PC-3 (cell line): ENCODE measurements around the gene NDUFAF8. TPM values are rescaled to one million over a fixed set of nuclear protein-coding genes. Genes with fewer than 3 reads are reported as not detected.
A peak's percentile ranks its signal among the peaks of the same experiment; 100 is the strongest.

Experiments
- ATAC-seq: fragments of 200-7000 bp; cut with Tn5 transposase; 2 replicates; pipeline ENCODE4 v1.9.1; 2020; ENCODE audit warnings: mild to moderate bottlenecking, moderate library complexity
- BruUV-seq: library from RNA; stranded (reverse); fragments of 400-500 nt; replicated peaks from 2 replicates; lab custom pipeline; 2021; lab: Mats Ljungman, UMichigan
- CTCF ChIA-PET: fragments of 300-600 bp; sonication (Branson Sonifier 250); formaldehyde crosslinking; loops from one replicate; lab custom pipeline; 2022; ENCODE audit warnings: antibody characterized with exemption; lab: Charles Lee
- POLR2A ChIA-PET: fragments of 300-600 bp; sonication (Branson Sonifier 250); formaldehyde crosslinking; loops from one replicate; lab custom pipeline; 2022; ENCODE audit warnings: antibody characterized with exemption; ENCODE audit not compliant: unreplicated experiment; lab: Charles Lee
- DNase-seq: peaks from one replicate; pipeline ENCODE4 v3.0.0-alpha.2; 2015
- H2AFZ ChIP-seq: fragments of 300-600 bp; sonication (generic); 2 replicates; pipeline ENCODE4 v1.6.0; 2016; ENCODE audit warnings: antibody characterized with exemption, low read length
- H3F3A ChIP-seq: fragments of 300-600 bp; sonication (generic); one replicate; pipeline ENCODE4 v1.6.0; 2017; ENCODE audit warnings: antibody characterized with exemption, low read length, control low read depth, mild to moderate bottlenecking; ENCODE audit not compliant: unreplicated experiment
- H3K27ac ChIP-seq: fragments of 300-600 bp; sonication (generic); 2 replicates; pipeline ENCODE4 v1.5.1; 2016; ENCODE audit warnings: mild to moderate bottlenecking, low read length
- H3K27me3 ChIP-seq: fragments of 300-600 bp; sonication (generic); 2 replicates; pipeline ENCODE4 v1.6.1; 2016; ENCODE audit warnings: low read length, mixed read lengths
- H3K36me3 ChIP-seq: fragments of 300-600 bp; sonication (generic); 2 replicates; pipeline ENCODE4 v1.6.1; 2016; ENCODE audit warnings: low read depth, mixed run types, low read length, mixed read lengths
- H3K4me1 ChIP-seq: fragments of 300-600 bp; sonication (generic); 2 replicates; pipeline ENCODE4 v1.5.1; 2016; ENCODE audit warnings: low read length; ENCODE audit not compliant: insufficient read depth
- H3K4me2 ChIP-seq: fragments of 300-600 bp; sonication (generic); 2 replicates; pipeline ENCODE4 v1.6.0; 2016; ENCODE audit warnings: low read length
- H3K4me3 ChIP-seq: fragments of 300-600 bp; sonication (generic); 2 replicates; pipeline ENCODE4 v1.5.1; 2016; ENCODE audit warnings: mild to moderate bottlenecking, low read length, mixed read lengths
- H3K79me2 ChIP-seq: fragments of 300-600 bp; sonication (generic); 2 replicates; pipeline ENCODE4 v1.6.1; 2017; ENCODE audit warnings: low read length, mixed read lengths
- H3K9ac ChIP-seq: fragments of 300-600 bp; sonication (generic); 2 replicates; pipeline ENCODE4 v1.6.0; 2016; ENCODE audit warnings: mild to moderate bottlenecking, low read length
- H3K9me2 ChIP-seq: fragments of 300-600 bp; sonication (generic); replicated peaks from 2 replicates; pipeline ENCODE4 v1.6.1; 2016; ENCODE audit warnings: mixed run types, low read length, mixed read lengths
- H3K9me3 ChIP-seq: fragments of 300-600 bp; sonication (generic); 2 replicates; pipeline ENCODE4 v1.6.1; 2016; ENCODE audit warnings: low read length, mixed read lengths
- H4K20me1 ChIP-seq: fragments of 300-600 bp; sonication (generic); 2 replicates; pipeline ENCODE4 v1.6.1; 2016; ENCODE audit warnings: low read length, mixed read lengths
- EZH2 ChIP-seq: fragments of 300-600 bp; sonication (generic); IDR thresholded peaks from one replicate; pipeline ENCODE4 v1.6.1; 2017; ENCODE audit warnings: antibody characterized with exemption, mild to moderate bottlenecking, low read length; ENCODE audit not compliant: unreplicated experiment
- EZH2phosphoT487 ChIP-seq: fragments of 300-600 bp; sonication (generic); IDR thresholded peaks from 2 replicates; pipeline ENCODE4 v1.6.1; 2018; ENCODE audit warnings: mild to moderate bottlenecking, antibody characterized with exemption, low read length, borderline replicate concordance
- intact Hi-C: fragments of 100-400 bp; cut with micrococcal nuclease; formaldehyde crosslinking; loops from 2 replicates; pipeline ENCODE4 v1.9.0; 2023
- total RNA-seq: library from RNA; depleted of rRNA; stranded (reverse); fragments of >200 nt; gene quantifications from 2 replicates; pipeline ENCODE4 v1.2.3, GENCODE V29; 2014
- TF ChIP-seq, protein P1 (sequence below): fragments of 300-600 bp; sonication (generic); conservative IDR thresholded peaks from 2 replicates; pipeline ENCODE4 v1.5.1; 2017; ENCODE audit warnings: antibody characterized with exemption, low read depth, mild to moderate bottlenecking, low read length

Gene NDUFAF8
- total RNA-seq, 1 experiment from 2014 or later: 125 TPM

DNA sequence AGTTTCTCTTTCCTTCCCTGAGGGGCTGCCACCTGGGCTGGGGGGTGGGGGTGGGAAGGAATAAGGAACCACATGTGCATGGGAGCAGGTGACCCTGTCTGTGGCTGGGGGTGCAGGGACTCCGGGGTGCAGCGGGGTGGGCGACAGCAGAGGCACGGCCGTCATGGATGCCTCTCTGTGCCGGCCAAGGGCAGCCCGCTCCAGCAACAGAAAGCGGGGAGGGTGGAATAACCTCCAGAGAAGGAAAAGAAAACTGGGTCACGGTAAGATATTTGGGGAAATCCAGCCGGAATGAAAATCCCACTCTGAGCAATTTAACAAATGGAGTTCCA lies 4.2 kb downstream of the NDUFAF8 start:
- Histone ChIP-seq H2AFZ (no peak overlapping the region), H3K4me2 (no peak overlapping the region), H3K9me3 (no peaks in the 10 kb centered on the region), H3K9ac (no peak overlapping the region), H4K20me1 (no peaks in the 10 kb centered on the region), H3K9me2 (no peaks in the 10 kb centered on the region), H3K4me1 (peaks cover 8% of the 10 kb centered on the region; the same call in 1 of the 2 replicates), H3K27me3 (no peaks in the 10 kb centered on the region), H3K79me2 (peaks cover 33% of the 10 kb centered on the region), H3F3A (no peaks in the 10 kb centered on the region), H3K4me3 (no peak overlapping the region), H3K27ac (no peak overlapping the region), H3K36me3 (no peaks in the 10 kb centered on the region; the same call in 1 of the 2 replicates)
- intact Hi-C loops: no loop called here
- CTCF ChIA-PET: no interaction called here
- ATAC-seq (no peak), DNase-seq (no peak)
- BruUV-seq: no TSS peak
- no peak for TF ChIP-seq EZH2phosphoT487
- TF ChIP-seq, protein P1, sequence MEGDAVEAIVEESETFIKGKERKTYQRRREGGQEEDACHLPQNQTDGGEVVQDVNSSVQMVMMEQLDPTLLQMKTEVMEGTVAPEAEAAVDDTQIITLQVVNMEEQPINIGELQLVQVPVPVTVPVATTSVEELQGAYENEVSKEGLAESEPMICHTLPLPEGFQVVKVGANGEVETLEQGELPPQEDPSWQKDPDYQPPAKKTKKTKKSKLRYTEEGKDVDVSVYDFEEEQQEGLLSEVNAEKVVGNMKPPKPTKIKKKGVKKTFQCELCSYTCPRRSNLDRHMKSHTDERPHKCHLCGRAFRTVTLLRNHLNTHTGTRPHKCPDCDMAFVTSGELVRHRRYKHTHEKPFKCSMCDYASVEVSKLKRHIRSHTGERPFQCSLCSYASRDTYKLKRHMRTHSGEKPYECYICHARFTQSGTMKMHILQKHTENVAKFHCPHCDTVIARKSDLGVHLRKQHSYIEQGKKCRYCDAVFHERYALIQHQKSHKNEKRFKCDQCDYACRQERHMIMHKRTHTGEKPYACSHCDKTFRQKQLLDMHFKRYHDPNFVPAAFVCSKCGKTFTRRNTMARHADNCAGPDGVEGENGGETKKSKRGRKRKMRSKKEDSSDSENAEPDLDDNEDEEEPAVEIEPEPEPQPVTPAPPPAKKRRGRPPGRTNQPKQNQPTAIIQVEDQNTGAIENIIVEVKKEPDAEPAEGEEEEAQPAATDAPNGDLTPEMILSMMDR: no peak
- TF ChIP-seq EZH2: no peak
- POLR2A ChIA-PET: no interaction called here

- Histone ChIP-seq H3K27ac (no peak overlapping the region), H4K20me1 (no peaks in the 10 kb centered on the region), H3K79me2 (peaks cover 26% of the 10 kb centered on the region), H3K4me3 (no peak overlapping the region), H2AFZ (no peak overlapping the region), H3K9me3 (no peaks in the 10 kb centered on the region), H3F3A (no peaks in the 10 kb centered on the region), H3K9ac (no peak overlapping the region), H3K4me1 (peaks cover 8% of the 10 kb centered on the region; the same call in 1 of the 2 replicates), H3K36me3 (no peaks in the 10 kb centered on the region; the same call in 1 of the 2 replicates), H3K9me2 (no peaks in the 10 kb centered on the region), H3K4me2 (no peak overlapping the region), H3K27me3 (no peaks in the 10 kb centered on the region)
- POLR2A ChIA-PET: no interaction called here
- intact Hi-C loops: no loop called here
- BruUV-seq: no TSS peak
- CTCF ChIA-PET: no interaction called here
- TF ChIP-seq, protein P1: no peak
- TF ChIP-seq EZH2phosphoT487 (no peak), EZH2 (no peak)
- ATAC-seq: no peak
- no peak for DNase-seq
Observed at GRCh38 chr17:81244358-81245023, 5.4 kb downstream of the NDUFAF8 start.

- Histone ChIP-seq H4K20me1 (no peaks in the 10 kb centered on the region), H3K36me3 (no peaks in the 10 kb centered on the region; the same call in 1 of the 2 replicates), H3K27ac (no peak overlapping the region), H3K4me2 (no peak overlapping the region), H3K9ac (no peak overlapping the region), H3K27me3 (no peaks in the 10 kb centered on the region), H2AFZ (no peak overlapping the region), H3K9me3 (no peaks in the 10 kb centered on the region), H3K4me1 (peaks cover 8% of the 10 kb centered on the region; the same call in 1 of the 2 replicates), H3K9me2 (no peaks in the 10 kb centered on the region), H3F3A (no peaks in the 10 kb centered on the region), H3K79me2 (peaks cover 19% of the 10 kb centered on the region), H3K4me3 (no peak overlapping the region)
- intact Hi-C loops: no loop called here
- ChIA-PET POLR2A (no interaction called here), CTCF (no interaction called here)
- no peak for TF ChIP-seq EZH2
- TF ChIP-seq, protein P1: no peak
- TF ChIP-seq EZH2phosphoT487: no peak
- BruUV-seq: no TSS peak
- ATAC-seq (peak; percentile 20), DNase-seq (peak; percentile 18)
Observed at GRCh38 chr17:81245024-81245664, 6.0 kb downstream of the NDUFAF8 start.
